SU-DHL-6 (cell line): ENCODE data around the gene CHST10.

Experiments
- H2AFZ ChIP-seq: fragments of 200-600 bp; sonication (generic); 2 replicates; pipeline ENCODE4 v1.6.1; 2014; ENCODE audit warnings: low read depth, mild to moderate bottlenecking, moderate library complexity, mixed read lengths, antibody characterized with exemption, low read length; ENCODE audit not compliant: severe bottlenecking
- H3F3A ChIP-seq: fragments of 200-600 bp; shearing (Covaris generic); 2 replicates; pipeline ENCODE4 v1.6.0; 2016; ENCODE audit warnings: antibody characterized with exemption, mild to moderate bottlenecking; ENCODE audit not compliant: insufficient read depth
- H3K27ac ChIP-seq: fragments of 200-600 bp; sonication (generic); 2 replicates; pipeline ENCODE4 v1.5.1; 2016; ENCODE audit warnings: low read depth, mild to moderate bottlenecking, low read length, moderate library complexity, mixed read lengths
- H3K27me3 ChIP-seq: fragments of 200-600 bp; sonication (generic), shearing (Covaris generic); 2 replicates; pipeline ENCODE4 v1.6.0; 2014; ENCODE audit warnings: mild to moderate bottlenecking, low read length
- H3K36me3 ChIP-seq: fragments of 200-600 bp; sonication (generic); 2 replicates; pipeline ENCODE4 v1.6.1; 2014; ENCODE audit warnings: mild to moderate bottlenecking, low read length, mixed read lengths
- H3K4me2 ChIP-seq: fragments of 300-600, 200-600 bp; shearing (Covaris generic), sonication (generic); 2 replicates; pipeline ENCODE4 v1.6.0; 2014; ENCODE audit warnings: low read length, low read depth, mild to moderate bottlenecking; ENCODE audit not compliant: poor library complexity, severe bottlenecking
- H3K4me3 ChIP-seq: fragments of 200-600 bp; sonication (generic); 2 replicates; pipeline ENCODE4 v1.5.1; 2014; ENCODE audit warnings: antibody characterized with exemption, low read length, mild to moderate bottlenecking, mixed read lengths; ENCODE audit not compliant: insufficient read depth, poor library complexity, severe bottlenecking
- H3K79me2 ChIP-seq: fragments of 200-600 bp; sonication (generic); 2 replicates; pipeline ENCODE4 v1.6.1; 2014; ENCODE audit warnings: mild to moderate bottlenecking, low read length, moderate library complexity; ENCODE audit not compliant: insufficient read depth
- H3K9ac ChIP-seq: fragments of 200-600 bp; sonication (generic); 2 replicates; pipeline ENCODE4 v1.7.0; 2014; ENCODE audit warnings: mild to moderate bottlenecking, low read length
- H3K9me2 ChIP-seq: fragments of 200-600 bp; sonication (generic); replicated peaks from 2 replicates; pipeline ENCODE4 v1.6.1; 2014; ENCODE audit warnings: low read length; ENCODE audit not compliant: insufficient read depth
- H3K9me3 ChIP-seq: fragments of 200-600 bp; sonication (generic); 2 replicates; pipeline ENCODE4 v1.6.1; 2014; ENCODE audit warnings: low read length, mixed read lengths; ENCODE audit not compliant: insufficient read depth
- H4K20me1 ChIP-seq: fragments of 200-600 bp; sonication (generic); 2 replicates; pipeline ENCODE4 v1.6.1; 2014; ENCODE audit warnings: low read depth, mild to moderate bottlenecking, antibody characterized with exemption, low read length, moderate library complexity, mixed read lengths
- CTCF ChIP-seq: fragments of 200-600 bp; sonication (generic); IDR thresholded peaks from one replicate; pipeline ENCODE4 v1.5.1; 2017; ENCODE audit warnings: antibody characterized with exemption, mild to moderate bottlenecking, low read length, moderate library complexity; ENCODE audit not compliant: insufficient read depth, poor library complexity, severe bottlenecking
- EZH2phosphoT487 ChIP-seq: fragments of 200-600 bp; sonication (generic), shearing (Covaris generic); conservative IDR thresholded peaks from 2 replicates; pipeline ENCODE4 v1.6.1; 2018; ENCODE audit warnings: mild to moderate bottlenecking, antibody characterized with exemption, low read length, moderate library complexity, mixed read lengths

The CHST10 gene

GRCh38 chr2:100395532-100396350 lies 21.7 kb downstream of the CHST10 start:
- Histone ChIP-seq H3K9me2 (no peaks in the 10 kb centered on the region), H3K36me3 (no peaks in the 10 kb centered on the region), H3K27me3 (no peaks in the 10 kb centered on the region), H3K9ac (peak overlapping the region; percentile 12; the same call in 1 of the 2 replicates), H3K4me3 (no peak overlapping the region), H2AFZ (no peak overlapping the region), H3K4me2 (peak overlapping the region; percentile 51), H3F3A (0 out of 2 replicates have a peak, but pooled peaks cover 6% of the 10 kb centered on the region), H3K79me2 (no peaks in the 10 kb centered on the region), H4K20me1 (no peaks in the 10 kb centered on the region), H3K27ac (peak overlapping the region; percentile 71), H3K9me3 (no peaks in the 10 kb centered on the region)
- TF ChIP-seq EZH2phosphoT487 = no peak
- no peak for TF ChIP-seq CTCF

GRCh38 chr2:100394111-100394641 lies 23.3 kb downstream of the CHST10 start:
- Histone ChIP-seq H3K9me3 (no peaks in the 10 kb centered on the region), H3K9ac (0 out of 2 replicates have a peak overlapping the region, but pooled peaks have one; percentile 23), H3K27ac (peak overlapping the region; percentile 71), H3K36me3 (no peaks in the 10 kb centered on the region), H3K9me2 (no peaks in the 10 kb centered on the region), H2AFZ (no peak overlapping the region), H3K27me3 (no peaks in the 10 kb centered on the region), H3K4me3 (no peak overlapping the region), H3K4me2 (peak overlapping the region; percentile 51), H4K20me1 (no peaks in the 10 kb centered on the region), H3F3A (0 out of 2 replicates have a peak, but pooled peaks cover 6% of the 10 kb centered on the region), H3K79me2 (no peaks in the 10 kb centered on the region)
- TF ChIP-seq EZH2phosphoT487 (no peak), CTCF (no peak)

GRCh38 chr2:100393362-100393761 lies 24.1 kb downstream of the CHST10 start:
- H3K27me3 ChIP-seq = no peaks in the 10 kb centered on the region
- no peak for TF ChIP-seq EZH2phosphoT487
- no peak for TF ChIP-seq CTCF
- no peaks in the 10 kb centered on the region for H3K9me2 ChIP-seq
- H3K9ac ChIP-seq = no peak overlapping the region
- peak overlapping the region; percentile 71; the same call in 1 of the 2 replicates for H3K27ac ChIP-seq
- no peak overlapping the region for H3K4me3 ChIP-seq
- H3K4me2 ChIP-seq = no peak overlapping the region
- H2AFZ ChIP-seq = no peak overlapping the region
- H3K9me3 ChIP-seq = no peaks in the 10 kb centered on the region
- H4K20me1 ChIP-seq = no peaks in the 10 kb centered on the region
- H3K36me3 ChIP-seq = no peaks in the 10 kb centered on the region
- H3F3A ChIP-seq = 0 out of 2 replicates have a peak, but pooled peaks cover 6% of the 10 kb centered on the region
- H3K79me2 ChIP-seq = no peaks in the 10 kb centered on the region
